ENCODE measurements around the gene ZNF853.
"Not testable (repeated sequence)": the region's sequence is repeated elsewhere in the genome, so short reads cannot be mapped to it uniquely, and the experiment has no call there.

Gene ZNF853

GRCh38 chr7:6652446-6653011 is 37.1 kb downstream of the ZNF853 start:
- no peak for DNase-seq (ENCODE audit: low read depth, low spot score)

DNA sequence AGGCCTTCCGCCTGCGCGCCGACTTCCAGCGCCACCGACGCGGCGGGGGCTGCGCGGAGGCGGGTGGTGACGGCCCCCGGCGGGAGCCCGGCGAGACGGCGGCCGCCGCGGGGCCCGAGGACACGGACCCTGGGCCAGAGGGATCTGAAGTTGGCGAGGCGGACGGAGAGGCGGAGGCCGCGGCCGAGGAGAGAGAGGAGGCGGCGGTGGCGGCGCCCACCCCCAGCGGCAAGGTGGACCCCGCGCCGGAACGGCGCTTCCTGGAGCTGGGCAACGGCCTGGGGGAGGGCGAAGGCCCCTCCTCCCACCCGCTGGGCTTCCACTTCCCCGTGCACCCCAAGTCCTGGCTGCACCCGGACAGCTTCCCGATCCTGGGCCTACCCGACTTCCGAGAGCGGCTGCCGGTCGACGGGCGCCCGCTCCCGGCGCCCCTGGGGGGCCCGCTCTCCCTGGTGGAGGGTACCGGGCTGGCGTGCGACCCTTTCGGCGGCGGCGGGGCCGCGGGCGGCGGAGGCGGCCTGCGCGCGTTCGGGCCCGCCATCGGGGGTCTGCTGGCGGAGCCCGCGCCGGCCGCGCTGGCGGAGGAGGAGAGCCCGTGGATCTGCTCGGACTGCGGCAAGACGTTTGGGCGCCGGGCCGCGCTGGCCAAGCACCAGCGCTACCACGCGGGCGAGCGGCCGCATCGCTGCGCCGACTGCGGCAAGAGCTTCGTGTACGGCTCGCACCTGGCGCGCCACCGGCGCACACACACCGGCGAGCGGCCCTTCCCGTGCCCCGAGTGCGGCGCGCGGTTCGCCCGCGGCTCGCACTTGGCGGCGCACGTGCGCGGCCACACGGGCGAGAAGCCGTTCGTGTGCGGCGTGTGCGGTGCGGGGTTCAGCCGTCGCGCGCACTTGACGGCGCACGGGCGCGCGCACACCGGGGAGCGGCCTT is 37.9 kb downstream of the ZNF853 start:
- DNase-seq (ENCODE audit: low read depth, low spot score), result no peak

DNA sequence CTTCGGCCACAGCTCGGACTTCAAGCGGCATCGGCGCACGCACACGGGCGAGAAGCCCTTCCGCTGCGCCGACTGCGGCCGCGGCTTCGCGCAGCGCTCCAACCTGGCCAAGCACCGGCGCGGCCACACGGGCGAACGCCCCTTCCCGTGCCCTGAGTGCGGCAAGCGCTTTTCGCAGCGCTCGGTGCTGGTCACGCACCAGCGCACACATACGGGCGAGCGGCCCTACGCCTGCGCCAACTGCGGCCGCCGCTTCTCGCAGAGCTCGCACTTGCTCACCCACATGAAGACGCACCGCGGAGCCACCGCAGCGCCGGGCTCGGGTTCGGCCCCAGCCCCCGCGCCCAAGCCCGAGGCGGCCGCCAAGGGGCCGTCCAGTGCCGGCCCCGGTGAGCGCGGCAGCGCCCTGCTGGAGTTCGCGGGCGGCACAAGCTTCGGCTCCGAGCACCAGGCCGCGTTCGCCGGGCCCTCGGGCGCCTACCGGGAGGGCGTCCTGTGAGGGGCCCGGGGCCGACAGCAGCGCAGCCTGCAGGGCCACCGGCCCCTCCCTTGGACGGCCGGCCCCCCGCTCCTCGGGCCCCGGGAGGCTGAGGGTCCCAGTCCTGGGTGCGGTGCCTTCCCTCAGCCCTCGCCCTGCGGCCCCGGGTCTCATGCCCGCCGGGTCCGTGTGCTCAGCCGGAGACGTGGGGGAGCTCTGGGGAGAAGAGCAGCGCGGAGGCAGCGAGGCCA is 38.9 kb downstream of the ZNF853 start:
- DNase-seq (ENCODE audit: low read depth, low spot score), result no peak

GRCh38 chr7:6654842-6655610 is 39.6 kb downstream of the ZNF853 start:
- DNase-seq (ENCODE audit: low read depth, low spot score), result no peak

DNA sequence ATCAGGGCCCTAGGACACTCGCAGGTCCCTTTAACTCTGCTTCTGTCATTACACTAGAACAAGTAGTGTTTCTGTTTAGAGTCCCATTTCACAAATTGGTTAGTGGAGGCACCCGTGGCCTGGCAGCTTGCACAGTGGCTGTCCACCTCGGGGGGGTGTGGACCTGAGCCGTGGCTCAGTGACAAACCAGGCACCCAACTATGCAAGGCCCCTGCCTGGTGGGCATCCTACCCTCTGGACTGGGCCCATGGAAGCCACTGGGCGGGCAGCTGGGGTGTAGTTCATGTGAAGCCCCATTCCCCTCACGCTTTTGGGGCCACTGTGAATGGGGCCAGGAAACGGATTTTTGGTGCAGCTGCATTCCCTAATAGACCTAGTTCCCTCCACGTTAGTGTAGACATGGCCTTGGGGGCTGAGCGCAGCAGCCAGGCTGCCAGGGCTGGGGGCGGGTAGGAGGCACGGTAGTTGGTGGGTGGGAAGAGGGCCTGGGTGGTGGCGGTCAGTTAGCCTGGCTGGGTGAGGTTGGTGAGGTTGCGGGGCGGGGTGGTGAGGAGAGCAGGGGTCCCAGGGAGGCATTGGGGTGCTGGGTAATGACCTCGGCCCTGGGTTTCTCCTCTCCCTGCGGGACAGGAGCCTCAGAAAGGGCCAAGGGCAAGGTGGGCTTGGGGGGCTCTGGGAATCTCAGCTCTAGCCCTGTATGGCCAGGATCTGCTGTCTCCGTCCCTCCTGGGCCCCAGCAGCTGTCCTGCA is 40.4 kb downstream of the ZNF853 start:
- DNase-seq (ENCODE audit: low read depth, low spot score), result no peak

GRCh38 chr7:6656413-6656812 is 41.0 kb downstream of the ZNF853 start:
- no peak for DNase-seq (ENCODE audit: low read depth, low spot score)

GRCh38 chr7:6658618-6659345 is 43.4 kb downstream of the ZNF853 start:
- no peak for DNase-seq (ENCODE audit: low read depth, low spot score)

GRCh38 chr7:6670851-6671250 is 55.4 kb downstream of the ZNF853 start:
- DNase-seq (ENCODE audit: low read depth, low spot score), result not testable (repeated sequence)
